ENCODE results near the gene PDZD7. TPM values are rescaled to one million over a fixed set of nuclear protein-coding genes. Genes with fewer than 3 reads are reported as not detected.

Gene PDZD7
- total and polyA plus RNA-seq, 2 of the 8 experiments (the other 6 are each of a cell fraction or from before 2014, with no cell fraction given), result 0.88 to 1.6 TPM

- H2AFZ ChIP-seq (ENCODE audit: low read length), result no peak overlapping the region
- 46% methylated on average over 14 of the region's 14 CpGs; no CpG with 5 or more reads in 1 of the 2 experiments for WGBS, 2 experiments (ENCODE audit: extremely low coverage in 1 of 2, insufficient coverage in 1 of 2, insufficient read length in 1 of 2, insufficient replicate concordance in 2 of 2, low coverage in 1 of 2, low lambda C conversion rate in 2 of 2, missing lambda C conversion rate in 1 of 2)
- TF ChIP-seq PHF8 (conservative IDR thresholded peaks at IDR 0.05; ENCODE audit: low read depth, low read length), result no peak
- TF ChIP-seq CTCF (IDR thresholded peaks at IDR 0.05; ENCODE audit: control extremely low read depth in 1 of 3, insufficient read depth in 1 of 3, low read depth in 1 of 3, low read length in 3 of 3), result peak; percentile 76 to 99 (median 98)
- TF ChIP-seq KDM1A (IDR thresholded peaks at IDR 0.05; ENCODE audit: borderline replicate concordance, low read length), result no peak
- no peak for TF ChIP-seq RNF2 (IDR thresholded peaks at IDR 0.05; ENCODE audit: borderline replicate concordance, low read depth, low read length, missing control alignments, poor library complexity, severe bottlenecking)
- TF ChIP-seq YY1 (IDR thresholded peaks at IDR 0.05; ENCODE audit: low read depth, low read length), result peak; percentile 58; the same call in 1 of the 2 replicates
- no peak for TF ChIP-seq SIRT6 (IDR thresholded peaks at IDR 0.05; ENCODE audit: low read length)
- 0 out of 2 replicates have a peak, but pooled peaks have one; percentile 43 for TF ChIP-seq SP4 (IDR thresholded peaks at IDR 0.05; ENCODE audit: low read length)
- no peak for TF ChIP-seq FOSL1 (IDR thresholded peaks at IDR 0.05; ENCODE audit: insufficient read depth, low read depth, low read length)
These were observed 18.2 kb downstream of the PDZD7 start for GRCh38 chr10:101012525-101013364.

More at GRCh38 chr10:101012525-101013364, 18.2 kb downstream of the PDZD7 start:
- no peak overlapping the region for H3K4ac ChIP-seq (replicated peaks; ENCODE audit: insufficient read length, low read depth, low read length)
- no peak overlapping the region for H3K9ac ChIP-seq (replicated peaks in 1 of 4; ENCODE audit: extremely low read depth in 1 of 4, low read depth in 3 of 4, low read length in 3 of 4)
- H2BK5ac ChIP-seq (ENCODE audit: low read depth, low read length), result no peak overlapping the region
- H3K18ac ChIP-seq (ENCODE audit: extremely low read depth, low read length), result no peak overlapping the region
- no peaks in the 10 kb centered on the region for H3K79me2 ChIP-seq (ENCODE audit: control insufficient read depth in 1 of 2, insufficient read depth in 2 of 2, low read length in 2 of 2)
- H4K20me1 ChIP-seq (replicated peaks in 1 of 2; ENCODE audit: control insufficient read depth in 1 of 2, insufficient read depth in 2 of 2, low read length in 2 of 2), result peaks cover 0 to 2% of the 10 kb centered on the region in 2 experiments
- no peak overlapping the region for H3K4me3 ChIP-seq (ENCODE audit: extremely low read depth in 1 of 4, insufficient read depth in 2 of 4, low read depth in 3 of 4, low read length in 4 of 4)
- FAIRE-seq, result peak; percentile 88
- no peak overlapping the region for H3K14ac ChIP-seq (ENCODE audit: insufficient read length)
- no peak overlapping the region for H2BK120ac ChIP-seq (replicated peaks; ENCODE audit: low read depth, low read length)
- H3K56ac ChIP-seq (replicated peaks; ENCODE audit: insufficient read length, low read depth, low read length), result no peak overlapping the region
- no peak overlapping the region for H2BK12ac ChIP-seq (ENCODE audit: low read depth, low read length)
- DNase-seq (ENCODE audit: low read depth in 1 of 2, low spot score in 2 of 2), result peak in 1 of 2 experiments; percentile 88
- H2BK15ac ChIP-seq (ENCODE audit: low read length), result no peak overlapping the region
- no peak overlapping the region for H3K23ac ChIP-seq (ENCODE audit: insufficient read length)
- H2AK5ac ChIP-seq (ENCODE audit: low read depth, low read length), result no peak overlapping the region
- POLR2A ChIA-PET (ENCODE audit: partially characterized antibody), result interaction anchor here (1.1 to 7.5 kb wide), 2 partner anchors 14 to 24 kb away, joined by 4 to 143 read pairs; partner anchors contain the start of gene LZTS2
- CTCF ChIA-PET (ENCODE audit: partially characterized antibody), result interaction anchor here (0.7 to 11.0 kb wide), 11 partner anchors 16 to 177 kb away, joined by 3 to 352 read pairs (median 5); partner anchors contain the start of genes KAZALD1, LZTS2, MRPL43 and PDZD7
- H3K4me2 ChIP-seq (ENCODE audit: insufficient read depth in 1 of 2, low read depth in 2 of 2, low read length in 2 of 2), result no peak overlapping the region
- peaks cover 5 to 20% (median 14%) of the 10 kb centered on the region in 4 experiments for H3K27me3 ChIP-seq (replicated peaks in 1 of 4; ENCODE audit: control insufficient read depth in 3 of 4, extremely low read depth in 1 of 4, insufficient read depth in 3 of 4, low read length in 3 of 4)
- no peak overlapping the region for H2BK20ac ChIP-seq (ENCODE audit: low read length)
- H3K9me3 ChIP-seq (ENCODE audit: insufficient read depth in 2 of 2, low read depth in 1 of 2, low read length in 1 of 2), result no peaks in the 10 kb centered on the region
- H3K79me1 ChIP-seq (ENCODE audit: low read depth, low read length), result no peaks in the 10 kb centered on the region
- H4K91ac ChIP-seq (replicated peaks; ENCODE audit: insufficient read length, low read length), result no peak overlapping the region
- no peaks in the 10 kb centered on the region for H3K36me3 ChIP-seq (ENCODE audit: control insufficient read depth in 2 of 4, insufficient read depth in 4 of 4, low read length in 3 of 4)
- no peak overlapping the region for H4K8ac ChIP-seq (ENCODE audit: extremely low read depth, insufficient read depth, low read length)
- H3K23me2 ChIP-seq (ENCODE audit: low read depth, low read length), result no peaks in the 10 kb centered on the region
- H3K27ac ChIP-seq (ENCODE audit: low read depth, low read length), result no peak overlapping the region
- H3K4me1 ChIP-seq (replicated peaks in 1 of 4; ENCODE audit: control insufficient read depth in 3 of 4, insufficient read depth in 4 of 4, low read length in 3 of 4), result peaks cover 0 to 12% (median 7%) of the 10 kb centered on the region in 4 experiments; a peak in 4 of 7 replicates
- H4K5ac ChIP-seq (ENCODE audit: insufficient read length, low read depth, low read length), result no peak overlapping the region

All from H1 (cell line).